ENCODE measurements around the gene SMIM35.

GRCh38 chr11:118045191-118045590, 41.6 kb downstream of the SMIM35 start:
- no peak for TF ChIP-seq EZH2phosphoT487 (IDR thresholded peaks at IDR 0.05; ENCODE audit: borderline replicate concordance, low read length)
- TF ChIP-seq CTCF (IDR thresholded peaks at IDR 0.05; ENCODE audit: low read depth, low read length, poor library complexity, severe bottlenecking) = no peak

Data from DOHH2 (cell line).